ENCODE data around the gene TGOLN2. TPM values are rescaled to one million over a fixed set of nuclear protein-coding genes. Genes with fewer than 3 reads are reported as not detected.
"Not testable (repeated sequence)": the region's sequence is repeated elsewhere in the genome, so short reads cannot be mapped to it uniquely, and the experiment has no call there.

TGOLN2 gene
- total RNA-seq, 4 donors from 2014 or later = 62.0 to 106 (median 89.4) TPM

GRCh38 chr2:85334928-85335327 lies 7.1 kb upstream of the TGOLN2 start:
- Histone ChIP-seq H3K9me3 (no peaks in the 10 kb centered on the region), H3K27me3 (no peaks in the 10 kb centered on the region), H3K36me3 (no peaks in the 10 kb centered on the region), H3K27ac (no peak overlapping the region), H3K4me3 (no peak overlapping the region), H3K4me1 (no peaks in the 10 kb centered on the region)
- no peak for DNase-seq
- intact Hi-C loops (cut with DNase I; ENCODE audit: low total_unique reads) = no loop called here
- TF ChIP-seq POLR2A (IDR thresholded peaks at IDR 0.05) (no peak), CTCF (IDR thresholded peaks at IDR 0.05) (no peak)

- DNase-seq = not testable (repeated sequence)
Observed at GRCh38 chr2:85333877-85334276, 6.1 kb upstream of the TGOLN2 start.

GRCh38 chr2:85330839-85331636 lies 3.2 kb upstream of the TGOLN2 start:
- Histone ChIP-seq H3K27me3 (no peaks in the 10 kb centered on the region), H3K9me3 (no peaks in the 10 kb centered on the region), H3K27ac (no peak overlapping the region), H3K36me3 (no peaks in the 10 kb centered on the region), H3K4me1 (no peaks in the 10 kb centered on the region), H3K4me3 (no peak overlapping the region)
- TF ChIP-seq CTCF (IDR thresholded peaks at IDR 0.05) (no peak), POLR2A (IDR thresholded peaks at IDR 0.05) (no peak)
- no peak for DNase-seq
- intact Hi-C loops (cut with DNase I; ENCODE audit: low total_unique reads) = no loop called here

More at GRCh38 chr2:85333877-85334276, 6.1 kb upstream of the TGOLN2 start:
- H3K36me3 ChIP-seq; H3K4me1 ChIP-seq; H3K4me3 ChIP-seq; H3K27ac ChIP-seq; H3K27me3 ChIP-seq; H3K9me3 ChIP-seq; intact Hi-C loops (cut with DNase I; ENCODE audit: low total_unique reads): not testable (repeated sequence)

- H3K4me1 ChIP-seq; H3K36me3 ChIP-seq; H3K9me3 ChIP-seq; H3K4me3 ChIP-seq; intact Hi-C loops (cut with DNase I; ENCODE audit: low total_unique reads); DNase-seq; H3K27me3 ChIP-seq; H3K27ac ChIP-seq: not testable (repeated sequence)
Observed at GRCh38 chr2:85329701-85330100, 1.9 kb upstream of the TGOLN2 start.

GRCh38 chr2:85329181-85329651 lies 1.4 kb upstream of the TGOLN2 start:
- Histone ChIP-seq H3K4me1 (no peaks in the 10 kb centered on the region), H3K27ac (no peak overlapping the region), H3K9me3 (no peaks in the 10 kb centered on the region), H3K27me3 (no peaks in the 10 kb centered on the region), H3K36me3 (no peaks in the 10 kb centered on the region), H3K4me3 (no peak overlapping the region)
- intact Hi-C loops (cut with DNase I; ENCODE audit: low total_unique reads) = no loop called here
- TF ChIP-seq POLR2A (IDR thresholded peaks at IDR 0.05) (no peak), CTCF (IDR thresholded peaks at IDR 0.05) (no peak)
- no peak for DNase-seq

GRCh38 chr2:85327160-85327821 lies 498 bp downstream of the TGOLN2 start:
- H3K4me3 ChIP-seq = peak overlapping the region; percentile 60 to 69
- no peaks in the 10 kb centered on the region for H3K27me3 ChIP-seq
- no peak for TF ChIP-seq CTCF (IDR thresholded peaks at IDR 0.05)
- TF ChIP-seq POLR2A (IDR thresholded peaks at IDR 0.05) = no peak
- H3K27ac ChIP-seq = peak overlapping the region; percentile 92 to 95
- no peaks in the 10 kb centered on the region for H3K4me1 ChIP-seq
- peak; percentile 48 to 50 for DNase-seq
- H3K9me3 ChIP-seq = no peaks in the 10 kb centered on the region
- intact Hi-C loops (cut with DNase I; ENCODE audit: low total_unique reads) = no loop called here
- H3K36me3 ChIP-seq = no peaks in the 10 kb centered on the region

All from uterus (tissue), 4 donors.